HG02623 (cell line): ENCODE results near the gene CXADR.

Experiments
- ATAC-seq: cut with Tn5 transposase; IDR thresholded peaks from one replicate; pipeline ENCODE4 v1.9.1; 2021; ENCODE audit warnings: moderate library complexity; ENCODE audit not compliant: unreplicated experiment

CXADR gene

DNA sequence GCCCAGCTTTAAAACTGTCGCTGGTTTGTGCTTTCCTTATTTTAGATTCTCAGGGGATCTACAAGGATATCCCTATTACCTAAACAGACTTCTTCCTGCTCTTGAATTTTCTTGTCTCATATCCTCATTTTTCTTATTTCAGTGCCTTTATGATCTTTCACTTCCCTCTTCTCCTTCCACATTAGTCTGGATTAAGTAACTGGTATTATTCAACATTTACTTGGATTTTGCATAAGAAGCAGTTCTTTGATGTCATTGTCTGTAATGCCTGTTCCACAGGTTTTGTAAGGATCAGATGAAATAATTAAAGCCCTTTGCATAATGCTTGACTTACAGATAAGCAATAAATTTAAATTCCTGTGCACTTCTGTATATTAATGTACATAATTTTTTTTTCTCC lies 26.5 kb downstream of the CXADR start:
- no peak for ATAC-seq

DNA sequence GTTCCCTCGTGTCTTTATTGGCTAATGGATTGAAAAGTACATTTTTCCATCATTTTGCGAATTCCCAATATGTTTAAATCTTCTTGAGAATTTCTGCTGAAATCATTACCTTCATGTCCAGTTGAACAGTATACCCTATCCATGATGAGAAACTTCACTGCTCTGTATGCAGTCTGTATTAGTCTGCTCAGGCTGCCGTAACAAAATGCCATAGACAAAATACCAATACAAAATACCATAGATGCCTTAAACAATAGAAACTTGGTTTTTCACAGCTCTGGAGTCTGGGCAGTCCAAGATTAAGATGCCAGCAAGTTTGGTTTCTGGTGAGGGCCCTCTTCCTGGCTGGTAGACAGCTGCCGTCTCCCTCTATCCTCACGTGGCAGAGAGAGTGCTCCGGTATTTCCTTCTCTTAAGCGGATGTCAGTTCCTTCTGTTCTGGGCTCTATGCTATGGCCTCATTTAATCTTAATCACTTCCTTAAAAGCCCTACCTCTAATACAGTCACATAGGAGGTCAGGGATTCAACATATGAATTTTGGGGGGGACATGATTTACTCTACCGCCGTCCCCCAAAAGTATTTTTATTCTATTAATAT lies 27.0 kb downstream of the CXADR start:
- ATAC-seq = no peak

DNA sequence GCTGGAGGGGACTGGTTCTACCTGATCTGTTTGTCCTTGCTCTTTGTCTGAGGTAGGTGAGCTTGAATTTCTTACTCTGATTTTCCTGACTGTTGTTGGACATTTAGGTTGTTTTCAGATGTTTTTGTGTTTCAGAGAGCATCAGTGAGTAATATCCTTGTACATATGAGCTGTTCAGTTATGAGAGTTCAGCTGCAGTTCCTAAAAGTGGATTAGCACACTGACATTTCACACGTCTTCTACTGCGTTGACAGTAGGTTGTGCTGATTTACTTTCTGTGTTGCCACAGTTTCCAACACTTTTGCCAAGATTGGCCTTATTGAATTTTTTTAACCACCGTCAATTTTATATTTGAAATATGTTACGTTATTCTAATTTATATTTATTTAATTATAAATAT lies 27.7 kb downstream of the CXADR start:
- ATAC-seq = no peak

DNA sequence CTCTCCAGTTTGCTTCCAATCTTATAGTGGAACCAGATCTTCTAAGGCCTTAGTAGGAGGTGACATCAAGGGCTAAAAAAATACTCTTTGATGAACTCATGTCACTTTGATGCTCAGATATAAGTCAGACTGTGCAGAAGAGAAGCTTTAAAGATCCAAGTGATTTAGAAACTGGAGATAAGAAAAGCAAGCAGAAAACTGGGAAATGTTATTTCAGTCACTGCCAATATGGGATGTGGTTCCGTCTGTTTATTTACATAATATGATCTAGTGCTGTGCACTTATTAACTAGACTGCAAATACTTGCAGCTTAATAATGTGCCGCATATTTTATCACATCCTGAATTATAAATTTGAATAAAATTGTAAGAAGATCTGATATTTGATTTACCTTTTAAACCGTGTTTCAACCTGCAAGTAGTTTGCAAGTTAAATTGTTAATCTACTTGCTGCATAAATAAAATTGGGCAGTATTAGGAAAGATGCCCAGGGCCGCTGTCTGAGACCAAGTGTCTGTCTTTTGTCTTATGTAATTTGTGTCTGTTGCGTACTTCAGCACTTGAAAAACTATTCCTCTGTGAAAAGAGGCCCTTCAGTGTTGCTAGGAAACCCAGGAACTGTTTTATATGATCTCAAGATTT lies 29.6 kb downstream of the CXADR start:
- no peak for ATAC-seq

DNA sequence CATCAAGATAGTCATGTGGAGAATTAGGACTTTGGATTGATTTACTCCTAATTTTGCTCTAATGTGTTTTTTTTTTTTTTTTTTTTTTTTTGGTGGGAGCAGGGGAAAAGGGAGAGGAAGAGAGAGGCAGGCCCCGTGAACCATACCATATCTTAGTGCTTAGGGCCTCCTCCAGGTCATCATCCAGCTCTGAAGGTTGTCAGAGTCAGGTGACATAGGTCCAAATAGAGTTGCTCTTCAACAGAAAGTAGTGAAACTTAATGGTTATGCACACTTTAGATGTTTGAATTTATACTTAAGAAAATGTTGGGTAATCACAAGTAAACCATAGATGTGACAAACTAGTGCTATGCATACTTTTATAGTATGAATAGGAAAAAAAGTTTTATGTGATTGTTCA lies 32.2 kb downstream of the CXADR start:
- ATAC-seq = no peak

DNA sequence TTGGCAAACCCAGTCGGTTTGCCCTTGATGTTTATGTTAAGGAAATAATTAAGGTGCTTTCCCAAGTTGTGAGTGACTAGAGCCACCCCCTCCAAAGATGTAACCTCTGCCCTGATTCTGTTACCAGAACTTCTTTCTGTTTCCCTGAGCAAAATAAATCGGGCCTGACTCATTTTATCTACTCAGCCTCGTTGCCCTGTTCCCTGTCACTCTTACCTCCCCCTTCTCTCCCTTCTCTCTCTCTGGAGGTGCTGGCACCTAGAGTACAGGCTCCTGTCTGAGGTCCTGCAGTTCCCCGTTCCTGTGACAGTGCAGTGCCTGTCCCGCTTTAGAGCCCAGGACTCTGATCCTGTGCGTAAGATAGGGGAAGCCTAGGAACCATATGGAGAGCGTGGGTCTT lies 35.4 kb downstream of the CXADR start:
- ATAC-seq = no peak

DNA sequence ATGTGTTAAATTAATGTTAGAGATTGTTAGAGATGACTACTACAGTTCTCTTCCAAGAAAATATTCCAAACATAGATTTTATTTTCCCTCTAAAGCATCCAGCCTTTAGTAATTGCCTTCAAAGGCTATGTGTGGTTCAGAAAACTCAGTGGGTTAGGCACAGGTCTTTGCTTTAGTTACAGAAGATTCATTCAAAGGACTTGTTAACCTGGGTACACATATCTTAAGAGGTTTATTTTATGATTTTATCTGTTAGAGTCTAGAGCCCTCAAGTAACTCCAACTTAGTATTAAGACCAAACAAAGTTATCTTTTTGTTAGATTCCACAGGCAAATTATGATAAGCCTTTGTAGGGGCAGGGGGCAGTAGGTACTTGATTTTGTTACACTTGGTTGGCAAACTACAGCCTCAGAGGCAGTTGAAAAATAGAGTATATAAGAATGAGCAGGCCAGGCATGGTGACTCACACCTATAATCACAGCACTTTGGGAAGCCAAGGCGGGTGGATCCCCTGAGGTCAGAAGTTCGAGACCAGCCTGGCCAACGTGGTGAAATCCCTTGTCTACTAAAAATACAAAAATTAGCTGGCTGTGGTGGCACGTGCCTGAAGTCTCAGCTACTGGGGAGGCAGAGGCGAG lies 37.9 kb downstream of the CXADR start:
- no peak for ATAC-seq

DNA sequence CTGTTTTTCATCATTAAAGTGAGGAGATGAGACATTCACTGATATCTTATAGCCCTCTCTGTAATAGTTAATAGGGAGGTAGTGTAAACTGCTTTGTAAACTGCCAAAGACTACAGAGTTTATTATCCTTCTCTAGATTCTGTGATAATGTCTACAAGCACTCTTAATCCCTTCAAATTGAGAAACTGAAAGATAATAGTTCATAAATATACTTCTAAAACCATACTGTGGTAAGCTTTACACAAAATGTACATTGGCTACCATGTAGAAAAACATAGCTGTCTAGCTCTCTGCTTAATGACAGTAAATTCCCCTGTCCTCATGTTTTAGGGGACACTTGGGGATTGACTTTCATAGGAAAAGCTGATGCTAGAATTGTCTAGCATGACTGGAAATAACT lies 39.6 kb downstream of the CXADR start:
- no peak for ATAC-seq

DNA sequence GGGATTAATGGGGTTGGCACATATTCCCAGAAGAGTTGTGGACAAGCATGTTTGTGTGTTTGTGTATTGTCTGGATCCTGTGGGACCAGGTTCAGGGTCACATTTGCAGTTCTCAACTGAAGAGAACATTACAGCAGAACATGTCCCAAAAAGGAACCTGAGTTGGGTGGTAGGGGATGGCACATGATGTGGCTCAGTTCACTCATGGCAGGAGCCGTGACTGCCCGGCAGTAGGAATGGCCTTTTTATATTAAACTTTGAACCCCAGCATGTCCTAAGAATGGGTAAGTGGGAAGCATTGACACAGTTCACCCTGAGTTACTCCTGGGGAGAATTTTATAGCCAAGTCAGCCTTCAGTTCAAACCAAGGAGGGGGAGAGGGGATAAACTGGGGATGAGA lies 41.3 kb downstream of the CXADR start:
- no peak for ATAC-seq

DNA sequence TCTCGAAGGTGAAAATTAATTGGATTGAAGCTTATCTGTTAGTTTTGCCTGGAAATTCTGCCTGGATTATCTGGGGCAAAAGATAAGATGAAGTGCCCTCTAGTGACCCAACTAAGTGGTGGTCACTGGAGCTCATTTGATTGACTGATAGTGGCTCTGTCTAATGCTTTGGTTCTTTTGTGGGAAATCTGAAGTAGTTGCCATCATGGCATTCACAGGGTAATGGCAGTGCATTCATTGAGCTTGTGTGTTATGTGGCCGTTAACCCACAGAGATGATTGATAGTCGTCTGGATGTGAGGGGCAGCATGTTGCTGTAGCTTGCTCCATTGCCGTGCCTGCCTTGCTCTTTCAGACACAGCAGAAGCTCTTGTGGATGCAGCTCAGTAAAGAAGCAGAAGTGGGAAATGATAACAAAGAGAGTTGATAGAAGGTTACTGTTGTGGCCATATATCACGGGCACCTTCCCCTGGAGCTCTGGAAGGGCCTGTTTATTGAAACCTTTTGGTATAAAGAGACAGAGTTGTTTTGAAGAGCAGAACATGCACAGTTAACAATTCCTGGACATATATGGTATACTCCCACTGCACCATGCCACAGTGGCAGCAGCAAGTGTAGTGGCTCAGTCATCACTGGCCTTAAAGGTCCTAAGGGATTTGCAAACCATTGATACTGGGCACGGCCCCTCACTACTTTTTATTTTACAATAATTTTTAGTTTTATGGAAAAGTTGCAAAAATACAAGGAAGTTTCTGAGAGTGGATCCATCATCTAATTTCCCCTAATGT lies 42.0 kb downstream of the CXADR start:
- ATAC-seq = no peak

DNA sequence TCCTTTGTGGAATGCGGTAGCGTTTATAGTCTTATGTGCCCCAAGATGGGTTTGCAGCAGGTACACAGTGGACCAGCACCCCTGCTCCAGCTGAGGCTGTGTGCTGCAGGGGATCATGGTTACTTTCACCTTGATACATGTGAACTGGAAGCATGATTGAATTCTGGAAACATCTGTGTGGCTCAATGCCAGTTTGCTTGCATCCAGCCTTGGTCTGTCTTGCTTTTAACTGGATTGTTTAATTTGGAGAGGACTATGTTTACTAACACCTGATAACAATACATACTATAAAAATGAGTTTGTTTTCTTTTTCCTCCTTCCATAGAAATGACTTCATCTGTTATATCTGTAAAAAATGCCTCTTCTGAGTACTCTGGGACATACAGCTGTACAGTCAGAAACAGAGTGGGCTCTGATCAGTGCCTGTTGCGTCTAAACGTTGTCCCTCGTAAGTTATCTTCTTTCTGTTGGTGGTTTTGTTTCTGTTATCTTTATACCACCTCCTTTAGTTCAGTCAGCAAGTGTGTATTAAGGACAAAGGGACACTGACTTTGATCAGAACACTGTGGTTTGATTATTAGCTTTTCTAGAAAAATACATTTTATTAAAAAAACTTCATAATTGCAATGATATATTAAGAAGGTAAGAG lies 47.7 kb downstream of the CXADR start:
- no peak for ATAC-seq

DNA sequence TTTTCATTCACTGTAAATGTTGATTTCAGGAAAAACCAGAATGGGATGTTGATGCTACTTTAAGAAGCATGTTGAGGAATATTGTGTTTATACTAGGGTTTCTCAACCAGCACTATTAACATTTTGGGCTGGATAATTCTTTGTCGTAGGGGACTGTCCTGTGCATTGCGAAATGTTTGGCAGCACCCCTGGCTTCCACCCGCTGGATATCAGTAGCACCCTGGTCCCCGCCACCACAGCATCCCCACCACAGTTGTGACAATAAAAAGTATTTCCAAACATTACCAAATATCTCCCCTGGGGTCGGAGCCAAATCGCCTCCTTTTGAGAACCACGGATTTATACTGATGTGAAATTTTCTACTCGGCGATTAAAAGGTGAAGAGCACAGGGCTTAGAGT lies 57.9 kb downstream of the CXADR start:
- no peak for ATAC-seq

DNA sequence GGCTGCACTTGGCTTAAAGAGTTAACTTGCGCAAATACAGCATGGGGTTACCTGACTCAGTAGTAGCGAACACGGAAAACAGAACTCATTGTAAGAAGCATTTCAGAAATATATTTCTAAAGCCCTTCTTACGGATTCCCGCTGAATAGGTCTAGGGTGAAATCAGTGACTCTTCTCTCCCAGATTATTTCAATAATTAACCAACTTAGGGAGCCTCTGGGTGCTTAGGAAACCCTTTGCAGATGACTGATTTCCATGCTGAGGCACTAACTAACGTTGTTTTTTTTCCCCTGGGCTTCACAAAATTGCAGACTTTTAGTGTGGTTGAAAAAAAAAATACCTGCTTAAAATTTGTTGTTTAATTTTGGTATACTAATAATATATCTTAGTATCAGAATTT lies 59.6 kb downstream of the CXADR start:
- ATAC-seq = no peak

DNA sequence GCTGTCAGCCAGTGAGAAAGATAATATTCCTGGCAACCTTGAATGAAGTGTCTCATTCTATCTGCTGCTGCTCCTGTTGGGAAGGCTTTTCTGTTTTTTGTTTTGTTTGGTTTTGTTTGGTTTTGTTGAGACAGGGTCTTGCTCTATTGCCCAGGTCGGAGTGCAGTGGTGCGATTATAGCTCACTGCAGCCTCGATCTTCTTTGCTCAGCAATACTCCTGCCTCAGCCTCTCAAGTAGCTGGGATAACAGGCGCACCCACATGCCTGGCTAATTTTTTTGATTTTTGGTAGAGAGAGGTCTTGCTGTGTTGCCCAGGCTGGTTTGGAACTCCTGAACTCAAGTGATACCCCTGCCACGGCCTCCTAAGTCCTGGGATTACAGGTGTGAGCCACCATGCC lies 62.2 kb downstream of the CXADR start:
- ATAC-seq = no peak

DNA sequence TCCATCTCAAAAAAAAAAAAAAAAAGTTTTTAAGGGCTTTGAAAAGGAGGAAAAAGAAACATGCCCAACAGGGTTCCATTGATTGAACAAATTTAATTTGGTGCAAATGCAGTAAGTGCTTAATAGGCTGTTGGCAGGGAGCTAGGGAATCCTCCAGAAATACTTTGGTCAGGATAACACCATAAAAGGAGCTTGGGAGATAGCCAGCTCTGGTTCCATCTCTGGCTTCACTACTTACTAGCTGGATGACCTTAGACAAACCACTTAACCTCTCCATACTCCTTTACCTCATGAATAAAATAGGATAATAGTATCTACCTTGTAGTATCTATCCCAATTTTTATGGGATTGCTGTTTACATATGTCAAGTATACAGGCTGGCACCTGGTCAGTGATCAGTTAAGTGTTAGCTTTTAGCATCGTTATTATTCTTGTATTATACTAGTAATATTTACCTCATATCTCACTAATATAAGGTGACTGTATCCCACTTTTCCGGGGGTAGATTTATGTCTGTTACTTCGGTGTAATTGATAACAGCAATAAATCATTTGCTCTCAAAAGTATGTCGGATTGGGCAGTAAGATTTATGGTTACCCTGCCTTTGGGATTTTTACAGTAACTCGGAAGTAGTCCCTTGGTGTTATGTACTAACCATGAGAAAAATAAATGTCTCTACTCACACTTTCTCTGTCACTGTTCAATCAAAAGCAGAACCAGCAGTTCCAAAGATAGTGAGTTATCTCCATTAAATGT lies 63.4 kb downstream of the CXADR start:
- ATAC-seq = no peak

DNA sequence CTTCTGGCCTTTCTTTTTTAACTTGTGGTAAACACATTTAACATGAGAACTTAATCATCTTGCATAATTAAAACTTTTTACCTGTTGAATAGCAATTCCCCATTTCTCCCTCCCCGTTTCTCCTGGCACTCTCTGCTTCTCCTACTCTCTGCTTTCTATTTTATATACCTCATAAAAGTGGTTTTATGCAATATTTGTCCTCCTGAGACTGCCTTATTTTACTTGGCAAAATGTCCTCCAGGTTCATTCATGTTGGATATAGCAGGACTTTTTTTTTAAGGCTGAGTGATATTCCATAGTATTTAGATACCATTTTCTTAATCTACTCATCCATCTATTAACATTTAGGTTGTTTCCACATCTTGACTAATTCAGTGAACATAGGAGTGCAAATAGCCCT lies 64.9 kb downstream of the CXADR start:
- no peak for ATAC-seq

DNA sequence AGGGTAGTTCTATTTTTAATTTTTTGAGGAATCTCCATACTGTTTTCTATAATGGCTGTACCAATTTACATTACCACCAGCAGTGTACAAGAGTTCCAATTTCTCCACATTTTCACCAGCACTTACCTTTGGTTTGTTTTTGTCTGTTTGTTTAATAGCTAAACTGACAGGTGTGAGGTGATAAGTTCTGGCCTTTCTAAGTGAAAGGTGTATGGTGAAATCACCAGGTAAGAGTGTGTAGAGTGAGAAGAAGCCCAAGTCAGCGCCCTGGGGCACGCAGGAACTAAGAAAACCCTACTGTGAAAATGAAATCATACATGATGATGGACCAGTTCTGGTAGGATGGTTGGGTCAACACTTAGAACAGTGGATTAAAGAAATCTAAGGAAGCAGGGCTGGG lies 65.3 kb downstream of the CXADR start:
- ATAC-seq = no peak

DNA sequence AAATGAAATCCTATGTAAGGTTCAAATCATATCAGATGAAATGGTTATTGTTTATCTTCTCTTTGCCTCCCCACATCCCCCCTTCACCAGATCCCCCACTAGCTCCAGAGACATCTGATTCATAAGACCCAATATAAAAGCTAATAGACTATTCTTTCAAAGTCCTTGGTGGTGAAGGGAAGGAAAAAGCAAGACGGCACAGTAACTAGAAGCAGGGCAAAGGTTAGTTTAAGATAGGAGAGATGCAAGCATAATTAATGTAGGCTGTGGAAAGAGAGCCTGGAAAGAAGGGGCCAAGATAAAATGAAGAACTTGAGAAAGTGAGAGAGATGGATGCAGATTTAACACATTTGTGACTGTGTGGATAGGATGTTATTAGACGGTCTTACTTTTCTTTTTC lies 66.0 kb downstream of the CXADR start:
- ATAC-seq = no peak

DNA sequence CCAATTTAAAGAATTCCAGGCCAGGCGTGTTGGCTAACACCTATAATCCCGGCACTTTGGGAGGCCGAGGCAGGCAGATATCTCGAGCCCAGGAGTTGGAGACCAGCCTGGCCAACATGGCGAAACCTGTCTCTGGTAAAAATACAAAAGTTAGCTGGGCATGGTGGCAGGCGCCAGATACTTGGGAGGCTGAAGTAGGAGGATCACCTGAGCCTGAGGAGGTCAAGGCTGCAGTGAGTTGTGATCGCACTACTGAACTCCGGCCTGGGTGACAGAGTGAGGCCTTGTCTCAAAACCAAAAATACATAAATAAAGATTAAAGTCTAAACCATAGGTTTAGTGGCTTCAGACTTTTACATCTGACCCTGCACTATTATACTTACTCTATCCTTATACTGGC lies 67.5 kb downstream of the CXADR start:
- ATAC-seq = no peak

DNA sequence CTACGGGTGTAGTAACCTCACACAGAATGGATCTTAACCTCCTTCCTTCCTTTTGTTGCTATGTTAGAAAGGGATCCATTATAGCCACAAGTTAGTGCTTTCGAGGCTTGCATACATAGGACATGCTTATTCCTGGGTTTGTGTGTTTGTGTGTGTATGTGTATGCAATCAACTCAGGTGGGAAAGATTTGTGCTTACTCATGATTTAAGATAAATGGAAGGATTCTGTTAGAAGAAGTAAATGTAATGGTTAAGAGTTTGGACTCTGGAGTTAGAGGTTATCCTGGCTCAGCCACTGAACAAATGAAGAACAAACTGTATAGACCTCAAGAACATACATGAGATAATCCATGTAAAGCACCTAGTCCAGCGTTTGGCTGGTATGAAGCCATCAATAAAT lies 71.1 kb downstream of the CXADR start:
- ATAC-seq = no peak
